ENCODE measurements around the gene C1QC.

The C1QC gene

GRCh38 chr1:22681556-22682276, 38.3 kb downstream of the C1QC start:
- no peak for DNase-seq

- no peak for DNase-seq
Measured at GRCh38 chr1:22683547-22683946, 40.1 kb downstream of the C1QC start.

GRCh38 chr1:22685591-22686059, 42.2 kb downstream of the C1QC start:
- no peak for DNase-seq

- no peak for DNase-seq
Measured at GRCh38 chr1:22687191-22687590, 43.8 kb downstream of the C1QC start.

- no peak for DNase-seq
Measured at GRCh38 chr1:22688466-22688865, 45.0 kb downstream of the C1QC start.

GRCh38 chr1:22689505-22689904, 46.1 kb downstream of the C1QC start:
- DNase-seq: no peak

GRCh38 chr1:22691031-22691753, 47.8 kb downstream of the C1QC start:
- DNase-seq: no peak

- DNase-seq: no peak
Measured at GRCh38 chr1:22694172-22694571, 50.7 kb downstream of the C1QC start.

GRCh38 chr1:22696610-22697009, 53.2 kb downstream of the C1QC start:
- no peak for DNase-seq
